Stimulated activated CD8-positive, alpha-beta memory T cell treated with anti-CD3 and anti-CD28 coated beads, Interleukin-15, amount 100 ng/mL, for 4 hours (primary cell): ENCODE data around the gene IST1.
"Not testable (repeated sequence)": the region's sequence is repeated elsewhere in the genome, so short reads cannot be mapped to it uniquely, and the experiment has no call there.

Experiments used
- DNase-seq, 2 donors: peaks; one replicate each; pipeline ENCODE4 v3.0.0-alpha.2; 2020; ENCODE audit warnings: low read depth in 2 of 2

IST1 gene

DNA sequence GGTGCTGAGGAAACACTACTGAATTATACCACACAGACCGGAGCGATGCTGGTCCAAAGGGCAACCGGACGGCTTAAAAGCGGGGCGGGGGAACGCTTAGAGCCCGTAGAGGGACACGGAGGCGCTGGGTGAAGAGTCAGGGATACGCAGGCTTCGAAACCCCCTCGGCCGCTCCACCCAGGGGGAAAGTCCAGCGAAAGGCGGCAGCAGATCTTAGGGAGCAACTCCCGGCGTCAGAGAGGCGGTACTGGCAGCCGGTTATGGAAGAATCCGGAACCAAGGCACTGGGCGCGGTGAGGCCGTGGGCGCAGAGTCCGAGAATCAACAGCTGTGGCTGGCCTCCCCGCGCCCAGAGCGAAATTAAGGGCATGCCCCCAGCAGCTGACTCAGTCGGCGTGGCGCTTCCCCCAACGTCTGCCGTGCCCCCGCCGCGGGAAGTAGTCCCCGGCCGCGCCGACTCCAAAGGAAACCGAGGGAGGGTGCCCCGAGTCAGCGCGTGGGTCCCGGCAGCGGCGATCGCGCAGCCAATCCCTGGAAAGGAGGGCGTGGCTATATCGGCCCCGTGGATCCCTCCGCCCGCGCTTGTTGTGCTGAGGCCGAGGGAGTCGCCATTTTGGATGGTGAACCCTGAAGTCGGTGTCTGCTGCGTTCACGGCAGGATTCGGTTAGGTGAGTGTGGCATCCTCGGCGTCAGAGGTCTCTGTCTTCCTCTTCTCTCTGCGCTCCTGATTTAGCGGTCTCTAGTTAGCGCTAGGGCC is at the start of gene IST1:
TSS of gene IST1 (plus strand) at position 611 of the 758 bp plus-strand sequence. CDS start 20,110 bp downstream, outside the sequence.
- DNase-seq, result peak; percentile 95 to 97

DNA sequence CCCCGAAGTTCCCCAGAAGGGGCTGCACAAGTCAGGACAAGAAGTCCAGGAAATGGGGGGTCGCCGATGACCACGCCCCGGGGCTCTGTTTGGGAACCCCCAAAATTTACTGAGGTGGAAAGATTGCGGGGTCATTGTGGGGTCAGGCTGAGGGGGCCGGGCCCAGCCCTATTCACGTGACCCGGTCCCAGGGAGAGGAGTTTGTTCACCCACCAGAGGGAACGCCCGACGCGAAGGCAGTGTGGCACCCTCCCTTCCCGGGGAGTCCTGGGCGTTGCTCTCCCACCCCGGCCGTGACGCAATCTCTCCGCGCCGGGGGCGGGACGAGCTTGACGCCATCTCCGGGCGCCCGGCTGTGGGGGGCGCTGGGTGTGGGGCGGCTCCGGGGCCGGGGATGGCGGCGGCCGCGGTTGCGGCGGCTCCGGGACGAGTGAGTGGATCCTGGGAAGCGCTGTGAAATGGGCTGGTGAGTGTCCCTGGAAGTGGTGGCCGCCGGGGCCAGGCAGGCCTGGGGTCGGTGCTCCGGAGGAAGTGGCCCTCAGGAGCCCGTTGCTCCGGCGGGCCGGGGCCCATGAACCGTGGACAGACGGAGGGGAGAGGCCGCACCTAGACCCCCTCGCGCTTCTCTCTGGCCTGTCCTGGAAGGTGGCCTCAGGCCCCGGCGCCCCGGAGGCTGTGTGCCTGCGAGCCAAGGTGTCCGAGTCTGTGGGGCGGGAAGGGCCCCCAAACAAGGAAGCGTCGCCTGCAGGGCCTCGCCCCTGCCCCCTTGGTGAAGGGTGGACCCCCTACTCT is 49.5 kb upstream of the IST1 start, which contains the start of gene ATXN1L:
TSS of gene ATXN1L (plus strand) at position 338 of the 792 bp plus-strand sequence. CDS start 3,765 bp downstream, outside the sequence.
- peak; percentile 82 to 89 for DNase-seq

DNA sequence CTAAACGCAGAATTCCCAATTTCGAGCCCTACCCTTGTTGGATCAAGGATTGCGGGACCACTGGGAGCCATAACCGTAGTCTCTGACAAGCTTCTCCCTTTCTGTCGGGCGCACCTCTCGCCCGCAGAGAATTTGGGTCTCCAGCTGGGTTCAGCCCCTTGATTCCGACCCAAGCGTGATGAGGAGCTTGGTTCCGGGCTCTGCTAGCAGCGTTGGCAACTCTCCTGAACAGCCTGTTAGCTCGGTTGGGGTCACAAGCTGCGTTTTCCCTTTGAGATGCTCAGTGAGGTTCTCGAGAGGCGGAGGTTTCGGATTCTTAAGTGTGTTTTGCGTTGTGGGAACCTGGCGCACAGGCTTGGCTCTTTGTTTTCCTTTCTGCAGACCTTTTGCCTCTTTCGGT is 48.9 kb upstream of the IST1 start:
- DNase-seq, result no peak

DNA sequence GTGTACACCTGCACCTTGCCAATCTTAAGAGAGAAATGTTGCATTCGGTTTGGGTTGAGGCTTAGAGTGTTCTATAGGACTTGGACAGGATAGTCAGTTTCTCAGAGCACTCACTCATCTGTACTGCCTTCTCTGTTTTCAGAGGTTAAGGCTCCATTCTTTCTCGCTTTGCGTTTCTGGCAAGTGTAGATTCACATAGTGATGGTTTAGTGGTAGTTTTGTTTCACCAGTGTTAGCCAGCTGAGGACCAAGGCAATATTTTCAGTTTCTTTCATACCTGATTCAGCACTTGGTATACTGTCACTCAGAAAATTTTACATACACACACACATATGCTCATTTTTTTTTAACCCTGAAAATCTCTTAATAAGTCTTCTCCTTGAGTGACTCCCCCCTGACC is 48.2 kb upstream of the IST1 start:
- no peak for DNase-seq

DNA sequence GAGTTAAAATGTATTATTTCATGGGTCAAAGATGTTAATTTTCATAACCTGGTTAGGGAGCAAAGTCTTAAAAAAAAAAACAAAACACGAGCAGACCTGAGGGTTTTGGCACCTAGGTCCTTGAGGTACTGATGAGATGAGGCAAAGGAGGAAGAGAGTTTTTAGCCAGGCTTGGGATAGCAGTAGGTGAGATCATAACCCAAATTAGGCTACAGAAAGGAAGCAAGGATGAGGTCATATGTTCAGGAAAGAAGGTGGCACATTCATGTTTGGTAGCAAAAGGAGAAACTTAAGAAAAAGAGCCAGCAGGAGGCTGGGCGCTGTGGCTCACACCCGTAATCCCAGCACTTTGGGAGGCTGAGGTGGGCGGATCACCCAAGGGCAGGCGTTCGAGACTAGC is 46.7 kb upstream of the IST1 start:
- no peak for DNase-seq

DNA sequence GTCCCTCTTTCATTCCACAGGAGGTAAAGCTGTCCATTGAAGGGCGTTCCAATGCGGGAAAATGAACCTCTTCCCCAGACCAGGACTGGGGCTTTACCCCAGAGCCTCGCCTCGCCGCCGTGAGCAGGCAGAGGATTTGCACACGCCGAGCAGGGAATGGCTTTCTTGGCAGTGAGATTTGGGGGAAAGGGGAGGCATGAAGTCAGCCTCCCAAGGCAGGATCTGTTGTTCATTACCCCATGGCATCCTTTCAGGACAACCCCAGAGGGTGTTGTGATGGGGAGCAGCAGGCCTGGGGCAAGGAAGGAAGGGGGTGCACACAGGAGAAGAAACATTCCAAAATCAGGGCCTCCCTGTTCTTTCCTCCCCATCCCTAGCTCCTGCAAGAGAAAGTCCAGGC is 43.6 kb upstream of the IST1 start:
- no peak for DNase-seq

DNA sequence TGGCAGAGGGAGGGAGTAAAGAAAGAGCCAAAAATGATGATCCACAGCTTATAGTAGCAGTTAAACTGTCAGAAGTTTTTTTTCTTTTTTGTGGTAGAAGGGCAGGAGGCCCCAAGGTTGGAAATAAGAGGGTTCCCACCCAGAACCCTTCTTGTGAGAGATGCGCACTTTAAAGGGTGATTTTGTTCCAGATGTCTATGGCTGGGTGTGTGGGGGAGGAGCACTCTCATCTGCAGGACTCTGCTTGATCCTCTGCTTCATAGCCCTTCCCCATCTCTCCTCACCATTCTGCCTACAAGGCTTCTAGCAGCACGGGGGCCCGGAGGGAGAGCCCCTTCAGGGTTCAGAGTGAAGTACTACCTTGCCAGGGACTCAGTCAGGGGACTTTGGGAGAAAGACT is 43.2 kb upstream of the IST1 start:
- DNase-seq, result no peak

DNA sequence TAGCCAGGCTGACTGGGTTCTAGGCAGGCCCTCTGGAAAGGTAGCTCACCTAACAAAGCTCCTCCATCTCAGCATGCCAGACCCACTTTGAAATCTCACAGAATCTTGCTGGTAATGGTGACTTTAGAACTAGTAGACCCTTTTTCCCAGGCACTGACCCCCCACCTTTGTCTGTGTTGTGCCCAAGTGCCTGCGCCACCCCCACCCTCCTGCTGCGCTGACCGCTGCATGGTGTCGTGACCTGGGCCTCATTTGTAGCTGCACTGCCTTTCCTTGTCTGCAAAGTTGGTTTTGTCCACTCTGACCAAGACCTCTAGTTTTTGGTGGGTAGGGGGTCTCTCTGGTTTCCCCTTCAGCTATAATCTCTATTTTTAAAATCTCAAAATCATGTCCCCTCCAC is 42.8 kb upstream of the IST1 start:
- no peak for DNase-seq

DNA sequence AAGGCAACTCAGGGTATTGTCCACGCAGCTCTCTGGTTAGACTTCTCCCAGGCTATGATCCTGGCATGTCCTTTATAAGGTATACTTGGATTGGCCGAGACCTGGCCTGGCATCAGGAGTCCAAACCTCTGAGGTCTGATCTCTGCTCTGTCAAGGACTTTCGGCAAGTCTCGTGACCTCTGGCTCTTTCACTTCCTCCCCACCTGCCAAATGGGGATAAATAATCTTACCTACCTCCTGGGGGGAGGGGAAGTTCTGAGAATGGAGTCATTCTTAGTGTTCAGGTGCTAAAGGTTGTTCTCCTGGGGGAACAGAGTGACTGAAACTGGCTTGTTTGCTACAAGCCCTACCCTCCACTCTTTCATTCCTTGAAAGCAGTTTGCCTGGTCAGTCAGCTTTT is 41.9 kb upstream of the IST1 start:
- DNase-seq, result no peak

DNA sequence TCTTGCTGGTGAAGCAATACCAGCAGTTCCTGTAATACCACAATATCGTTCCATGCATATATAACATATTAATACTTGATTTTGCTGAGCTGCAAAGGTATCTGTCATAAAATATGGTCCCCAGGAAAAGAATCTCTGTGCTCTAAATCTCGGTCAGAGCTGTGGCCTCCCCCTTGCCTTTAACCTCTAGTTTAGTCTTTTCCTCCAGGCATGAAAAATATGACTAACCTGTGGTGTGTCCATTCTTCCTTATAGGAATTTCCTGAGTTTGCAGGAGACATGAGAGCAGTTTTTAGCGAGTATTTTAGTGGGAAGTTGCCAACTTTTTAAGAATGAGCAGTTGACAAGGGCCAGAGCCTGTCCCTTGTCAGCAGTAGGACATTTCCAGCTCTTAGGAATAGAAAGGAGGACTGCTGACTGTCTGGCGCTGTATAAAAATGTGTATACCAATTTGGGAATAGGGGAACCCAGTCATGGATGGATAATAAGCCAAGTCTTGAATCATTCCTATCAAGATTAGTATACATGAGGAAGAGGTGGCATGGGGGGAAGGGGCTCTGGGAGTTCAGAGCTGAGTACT is 40.9 kb upstream of the IST1 start:
- DNase-seq, result no peak

DNA sequence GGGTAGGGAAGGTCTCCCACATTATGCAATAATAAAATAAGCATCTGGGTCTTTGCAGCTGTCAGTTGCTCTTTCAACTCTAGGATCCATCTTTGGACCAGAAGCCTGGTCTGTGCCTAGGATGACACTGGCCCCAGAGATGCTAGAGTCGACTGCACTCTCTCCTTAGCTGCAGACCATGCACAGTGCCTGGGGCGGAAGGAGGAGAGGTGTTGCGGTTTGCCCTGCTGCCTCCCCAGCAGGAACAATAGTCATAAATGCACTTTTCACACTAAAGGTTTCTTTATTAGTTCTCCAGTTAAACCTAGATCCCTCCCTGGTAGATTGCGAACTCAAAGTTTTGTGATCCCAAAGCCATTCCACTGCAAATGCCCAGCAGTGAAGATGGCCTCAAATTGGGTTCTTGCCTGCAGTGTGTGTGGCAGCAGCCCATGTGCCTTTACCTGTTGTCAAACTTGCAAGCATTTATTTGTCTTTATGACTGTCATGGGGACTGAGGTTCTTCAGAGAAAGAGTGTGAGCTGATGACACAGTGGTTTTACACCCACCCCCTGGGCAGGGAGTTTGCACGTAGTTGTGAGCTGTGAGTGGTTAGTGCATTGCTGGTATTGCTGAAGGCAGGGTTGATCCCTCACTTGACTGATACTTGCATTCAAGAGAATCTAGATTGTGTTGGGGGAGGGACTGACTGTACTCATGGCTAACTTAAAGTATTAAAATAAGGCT is 39.2 kb upstream of the IST1 start:
- DNase-seq, result no peak

DNA sequence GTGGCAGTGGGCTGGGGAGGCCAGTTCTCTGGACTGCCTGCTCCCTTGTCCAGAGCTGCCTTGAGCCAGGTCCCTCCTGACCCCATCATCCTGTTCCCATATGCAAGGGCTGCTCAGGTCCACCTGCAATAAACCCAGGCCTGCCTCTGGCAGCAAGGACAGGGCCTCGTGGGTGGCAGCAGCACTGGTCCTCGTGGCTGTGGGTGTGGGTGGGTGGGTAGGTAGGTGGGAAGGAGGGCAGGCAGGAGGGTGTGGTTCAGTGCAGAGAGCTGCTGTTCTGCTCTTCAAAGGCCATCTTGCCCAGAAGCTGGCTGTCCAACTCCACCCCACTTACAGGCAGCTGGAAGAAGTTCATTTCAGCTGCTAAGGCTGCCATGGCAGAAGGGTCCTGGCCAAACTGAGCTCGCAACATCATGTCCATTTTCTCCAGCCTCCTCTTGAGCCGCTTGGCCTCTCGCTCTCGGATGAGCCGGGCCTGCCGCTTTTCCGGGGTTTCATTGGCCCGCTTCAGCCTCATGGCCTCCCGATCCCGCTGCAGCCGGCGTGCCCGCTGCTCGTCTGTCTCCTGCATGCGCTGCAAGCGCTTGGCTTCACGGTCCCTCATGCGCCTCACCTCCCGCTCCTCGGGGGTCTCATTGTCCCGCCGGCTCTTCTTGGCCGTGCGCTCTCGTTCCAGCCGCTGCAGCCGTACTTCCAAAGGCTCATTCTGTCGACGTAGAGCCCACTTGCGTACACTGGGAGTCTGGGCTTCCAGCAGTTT is 35.4 kb upstream of the IST1 start:
- DNase-seq, result no peak

DNA sequence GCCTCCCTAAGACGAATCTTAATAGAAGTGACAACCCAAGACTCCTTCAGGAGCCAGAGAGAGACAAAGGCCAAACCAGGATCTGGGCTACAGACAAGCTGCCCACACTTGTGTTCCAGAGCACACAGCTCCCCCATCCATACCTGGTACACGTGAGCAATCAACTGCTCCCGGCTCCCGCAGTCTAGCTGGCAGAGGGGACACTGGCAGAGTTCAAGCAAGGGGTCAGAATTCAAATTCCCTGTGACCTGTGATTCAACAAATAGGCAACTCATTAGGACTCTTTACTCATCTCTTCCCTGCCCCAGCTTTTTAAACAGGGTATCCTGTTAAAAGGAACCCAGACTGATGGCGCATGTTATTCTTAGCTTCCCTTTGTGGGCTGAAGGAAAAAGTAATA is 31.3 kb upstream of the IST1 start:
- DNase-seq, result no peak

DNA sequence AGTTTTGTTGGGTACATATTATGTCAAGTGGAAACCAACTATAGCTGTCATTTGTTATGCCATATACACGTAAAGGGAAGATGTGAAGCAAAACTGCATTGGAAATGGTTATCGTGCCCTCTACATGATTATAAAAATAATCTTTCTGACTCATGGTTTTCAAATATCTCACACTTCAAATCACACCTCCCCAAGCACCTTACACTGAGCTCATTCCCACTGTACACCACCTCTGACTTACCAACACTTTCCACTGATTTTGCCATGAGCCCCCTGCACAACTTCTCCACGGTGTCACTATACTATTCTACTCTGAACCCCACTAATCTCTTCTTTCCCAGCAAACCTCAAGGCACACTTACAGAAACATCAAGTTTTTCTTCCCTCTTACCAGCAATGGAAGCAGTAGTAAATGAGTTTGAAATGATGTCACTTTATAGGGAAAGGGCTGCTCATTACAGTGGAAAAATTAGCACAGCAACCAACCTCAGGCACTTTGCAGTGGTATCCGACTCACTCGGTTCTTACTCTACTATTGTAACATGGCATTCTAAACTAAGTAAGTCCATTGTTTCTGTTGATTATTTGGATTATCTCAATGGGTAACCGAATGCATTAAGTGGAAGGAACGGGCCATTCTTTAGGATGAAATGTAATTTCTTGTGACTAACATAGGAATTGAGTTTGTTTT is 30.0 kb upstream of the IST1 start:
- DNase-seq, result no peak

DNA sequence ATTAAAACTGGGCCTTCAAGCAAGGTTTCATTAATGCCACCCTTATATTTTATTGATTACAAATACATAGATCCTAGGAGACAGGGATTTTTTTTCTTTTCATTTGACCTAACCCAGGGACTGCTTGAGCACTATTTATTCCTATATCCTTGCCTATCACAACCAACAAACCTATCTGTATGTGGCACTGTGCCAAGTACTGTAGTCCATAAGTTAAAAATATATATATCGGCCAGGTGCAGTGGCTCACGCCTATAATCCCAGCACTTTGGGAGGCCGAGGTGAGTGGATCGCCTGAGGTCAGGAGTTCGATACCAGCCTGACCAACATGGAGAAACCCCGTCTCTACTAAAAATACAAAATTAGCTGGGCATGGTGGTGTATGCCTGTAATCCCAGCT is 28.2 kb upstream of the IST1 start:
- DNase-seq, result not testable (repeated sequence)

DNA sequence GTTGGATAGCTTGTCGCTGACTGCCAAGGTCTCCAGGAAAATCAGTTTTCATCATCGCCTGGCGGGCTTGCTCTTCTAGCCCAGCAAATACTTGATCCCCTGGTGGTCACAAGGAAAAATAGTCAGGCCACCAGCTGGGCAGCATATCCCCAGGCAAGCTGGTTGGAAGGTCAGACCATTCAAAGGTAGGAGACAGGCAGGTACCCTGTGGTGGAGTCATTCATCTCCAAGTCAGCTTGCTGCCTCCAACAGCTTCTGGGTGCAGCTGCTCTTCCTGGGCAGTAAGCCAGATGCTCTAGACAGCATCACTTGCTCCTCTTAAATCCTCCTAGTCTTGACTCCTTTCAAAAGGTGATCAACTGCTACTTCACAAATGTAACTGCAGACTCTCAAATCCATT is 27.4 kb upstream of the IST1 start:
- no peak for DNase-seq

DNA sequence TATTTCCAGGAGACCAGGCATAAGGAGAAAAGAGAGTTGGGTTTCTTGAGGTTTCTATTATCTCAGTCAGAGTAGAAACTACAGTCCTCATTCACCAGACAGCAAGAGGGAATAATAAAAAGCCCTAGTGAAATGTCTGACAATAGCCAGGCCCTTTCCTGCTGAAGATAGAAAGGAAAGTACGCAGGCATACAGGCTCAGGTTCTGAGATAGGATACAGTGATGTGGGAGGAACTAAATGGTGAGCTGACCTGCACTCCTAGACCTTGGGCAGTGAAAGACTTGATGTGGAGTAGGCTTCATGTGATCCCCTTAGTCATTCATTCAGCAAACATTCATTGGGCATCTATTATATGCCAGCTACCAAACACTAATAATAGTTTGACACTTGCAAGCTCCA is 26.2 kb upstream of the IST1 start:
- DNase-seq, result no peak

DNA sequence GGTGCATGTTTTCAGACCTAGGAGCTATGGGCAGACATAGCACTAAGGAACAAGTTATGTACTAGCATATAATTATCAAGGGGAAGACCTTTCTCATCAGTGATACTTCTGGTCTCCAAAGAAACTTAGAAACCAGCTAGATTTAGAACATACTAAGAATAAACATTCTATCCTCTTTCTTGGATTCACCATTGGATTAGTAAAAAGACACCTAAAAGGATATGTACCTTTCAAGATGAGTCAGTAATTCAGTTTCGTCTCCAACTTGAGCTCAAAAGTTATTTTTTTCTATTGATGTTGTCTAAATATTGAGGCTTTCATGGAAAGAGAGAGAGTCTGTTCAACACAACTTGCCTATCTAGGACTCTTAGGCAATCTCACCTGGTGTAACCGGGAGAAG is 24.5 kb upstream of the IST1 start:
- no peak for DNase-seq

DNA sequence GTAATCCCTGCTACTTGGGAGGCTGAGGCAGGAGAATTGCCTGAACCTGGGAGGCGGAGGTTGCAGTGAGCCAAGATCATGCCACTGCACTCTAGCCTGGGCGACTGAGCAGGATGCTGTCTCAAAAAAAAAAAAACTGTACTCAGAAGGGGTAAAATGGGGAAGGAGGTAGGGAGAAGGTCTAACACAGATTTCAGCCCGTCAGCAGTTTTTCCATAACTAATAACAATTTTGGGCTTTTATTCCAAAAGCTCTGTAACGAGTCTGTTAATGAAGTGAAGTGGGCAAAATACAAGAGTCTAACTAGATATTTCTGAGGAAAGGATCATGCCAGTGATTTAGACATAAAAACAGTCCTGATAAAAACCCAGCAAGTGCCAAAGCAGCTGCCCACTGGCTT is 22.1 kb upstream of the IST1 start:
- no peak for DNase-seq

DNA sequence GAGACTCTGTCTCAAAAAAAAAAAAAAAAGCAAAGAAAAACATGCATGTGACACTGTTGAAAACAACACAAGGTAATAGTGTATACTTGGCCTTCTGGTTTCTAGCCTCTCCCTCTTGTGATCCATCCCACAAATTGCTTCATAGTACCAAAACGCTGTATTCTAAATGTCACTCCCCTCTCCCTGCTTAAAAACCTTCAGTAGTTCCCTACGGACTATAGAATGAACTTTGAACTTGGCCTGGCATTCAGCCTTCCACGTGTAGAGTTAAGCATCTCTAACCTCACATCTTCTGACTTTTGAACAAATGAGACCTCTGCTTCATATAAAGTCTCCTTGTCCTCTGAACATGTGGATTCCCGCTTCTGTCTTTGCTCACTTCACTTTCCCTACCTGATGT is 16.4 kb upstream of the IST1 start:
- no peak for DNase-seq

DNA sequence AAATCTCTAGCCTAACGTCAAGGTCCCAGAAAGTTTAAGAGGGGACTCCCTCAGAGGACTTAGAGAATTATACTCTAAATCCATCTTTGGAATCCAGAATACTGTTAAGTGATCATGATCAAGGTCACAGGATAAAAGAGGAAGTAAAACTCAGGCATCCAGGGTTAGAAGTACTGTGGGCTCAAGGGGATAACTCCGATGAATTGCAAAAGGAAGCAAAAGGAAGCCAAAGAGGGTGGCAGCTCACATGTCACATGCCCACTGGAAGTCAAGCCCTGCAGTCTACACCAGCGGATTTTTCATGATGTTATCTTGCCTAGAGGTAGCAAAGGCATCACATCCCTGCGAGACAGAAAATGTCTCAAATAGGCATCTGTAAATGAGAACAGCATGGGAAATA is 15.2 kb upstream of the IST1 start:
- no peak for DNase-seq
